ENCODE results near the gene MXI1.
"Not testable (repeated sequence)": the region's sequence is repeated elsewhere in the genome, so short reads cannot be mapped to it uniquely, and the experiment has no call there.

The MXI1 gene

DNA sequence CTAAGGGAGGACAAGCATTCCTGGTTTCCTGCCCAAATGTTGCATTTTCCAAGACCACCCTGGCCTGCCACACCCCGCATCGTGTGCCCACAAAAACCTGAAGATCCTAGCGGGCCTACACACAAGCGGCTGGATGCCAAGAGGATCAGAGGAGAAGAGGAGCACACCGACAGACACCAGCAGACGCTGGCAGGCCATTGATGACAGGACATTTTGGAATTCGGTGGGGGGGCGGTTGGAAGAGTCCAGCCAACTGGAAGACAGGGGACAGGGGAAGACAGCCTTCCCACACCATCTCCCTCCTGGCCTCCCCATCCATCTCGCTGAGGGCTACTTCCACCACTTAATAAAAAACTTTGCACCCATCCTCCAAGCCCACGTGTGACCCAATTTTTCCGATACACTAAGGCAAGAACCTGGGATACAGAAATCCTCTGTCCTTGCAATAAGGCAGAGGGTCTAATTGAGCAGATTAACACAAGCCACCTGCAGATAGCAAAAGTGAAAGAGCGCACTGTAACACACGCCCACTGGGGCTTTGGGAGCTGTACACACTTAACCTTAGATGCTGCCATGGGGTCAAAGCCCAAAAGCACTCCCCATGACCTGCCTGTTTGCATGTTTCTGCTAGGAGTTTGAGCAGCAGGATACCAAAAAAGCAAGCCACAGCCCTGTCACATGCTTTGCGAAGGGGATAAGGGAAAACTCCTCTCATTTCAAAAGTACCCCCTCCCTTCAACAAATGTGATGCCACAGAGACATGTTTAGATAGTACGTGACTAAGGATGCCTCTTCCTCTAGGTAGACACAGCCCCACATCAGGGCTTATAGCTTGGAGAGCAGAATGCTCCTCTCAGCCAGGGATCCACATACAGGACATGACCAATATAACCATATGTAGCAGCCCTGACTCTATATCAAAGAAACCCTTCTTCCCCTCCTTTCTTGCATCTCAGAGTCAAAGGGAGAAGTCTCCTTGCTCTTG, 110.8 kb downstream of the MXI1 start:
- no peak for DNase-seq (ENCODE audit: low spot score)

DNA sequence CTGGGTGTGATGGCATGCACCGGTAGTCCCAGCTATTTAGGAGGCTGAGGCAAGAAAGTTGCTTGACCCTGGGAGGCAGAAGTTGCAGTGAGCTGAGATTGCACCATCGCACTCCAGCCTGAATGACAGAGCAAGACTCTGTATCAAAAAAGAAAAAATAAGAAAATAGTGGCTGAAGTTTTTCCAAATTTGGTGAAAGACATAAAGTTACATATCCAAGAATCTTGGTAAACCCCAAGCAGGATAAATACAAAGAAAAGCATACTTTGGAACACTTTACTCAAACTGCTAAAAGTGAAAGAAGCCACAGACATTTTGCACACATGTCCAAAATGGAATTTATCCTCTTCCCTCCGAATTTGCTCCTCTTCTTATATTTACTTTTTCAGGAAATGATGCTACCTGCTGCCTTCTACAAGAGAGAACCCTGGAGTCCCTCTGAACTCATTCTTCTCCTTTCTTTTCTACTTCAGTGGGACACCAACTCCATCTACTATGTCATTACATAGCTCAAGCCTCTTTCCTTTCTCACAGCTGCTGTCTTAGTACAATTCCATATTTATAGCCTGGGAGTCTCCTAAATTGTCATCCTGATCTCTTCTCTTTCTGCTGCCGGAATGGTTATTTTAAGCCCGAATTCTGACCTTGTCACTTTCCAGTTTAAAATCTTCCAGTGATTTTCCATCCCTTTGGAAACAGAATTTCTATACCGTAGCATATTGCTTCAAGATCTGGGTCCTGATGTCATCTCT, 114.6 kb downstream of the MXI1 start:
- no peak for DNase-seq (ENCODE audit: low spot score)

DNA sequence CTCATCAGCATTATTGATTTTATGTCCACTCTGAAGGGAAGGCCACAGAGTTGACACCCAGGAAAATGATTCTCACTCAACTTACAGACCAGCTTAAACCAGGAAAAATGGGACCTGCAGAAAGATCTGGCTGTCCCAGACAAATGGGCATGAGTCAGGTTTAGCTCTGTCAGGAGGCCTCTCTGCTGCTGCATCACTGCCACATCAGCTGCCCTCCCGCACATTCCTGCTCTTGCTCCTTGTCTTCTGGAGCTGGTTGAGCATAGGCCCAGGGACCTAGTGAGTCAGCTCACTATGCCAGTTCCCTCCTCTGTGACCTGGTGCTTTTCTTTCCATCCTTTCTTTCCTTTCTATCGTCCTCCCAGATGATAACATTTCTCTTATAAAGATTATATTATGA, 116.1 kb downstream of the MXI1 start:
- DNase-seq (ENCODE audit: low spot score) = no peak

DNA sequence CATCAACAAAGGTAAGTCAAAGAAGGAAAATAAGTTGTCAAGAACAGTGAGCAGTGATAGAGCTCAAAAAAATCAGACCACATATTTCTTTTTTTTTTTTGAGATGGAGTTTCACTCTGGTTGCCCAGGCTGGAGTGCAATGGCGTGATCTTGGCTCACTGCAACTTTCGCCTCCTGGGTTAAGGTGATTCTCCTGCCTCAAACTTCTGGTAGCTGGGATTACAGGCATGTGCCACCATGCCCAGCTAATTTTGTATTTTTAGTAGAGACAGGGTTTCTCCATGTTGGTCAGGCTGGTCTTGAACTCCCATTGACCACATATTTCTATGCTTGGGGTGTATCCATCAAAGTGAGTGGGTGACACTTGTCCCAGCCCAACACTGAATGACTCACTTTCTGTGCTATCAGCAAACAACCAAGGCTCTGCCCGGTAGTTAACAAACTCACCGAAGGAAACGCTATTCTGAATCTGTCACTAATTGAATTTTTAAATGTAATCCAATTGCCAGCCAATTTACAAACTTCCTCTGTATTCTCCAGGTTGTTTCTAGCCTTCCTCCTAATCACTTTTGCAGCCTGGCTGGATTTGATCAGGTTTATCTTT, 116.9 kb downstream of the MXI1 start:
- DNase-seq (ENCODE audit: low spot score) = no peak

DNA sequence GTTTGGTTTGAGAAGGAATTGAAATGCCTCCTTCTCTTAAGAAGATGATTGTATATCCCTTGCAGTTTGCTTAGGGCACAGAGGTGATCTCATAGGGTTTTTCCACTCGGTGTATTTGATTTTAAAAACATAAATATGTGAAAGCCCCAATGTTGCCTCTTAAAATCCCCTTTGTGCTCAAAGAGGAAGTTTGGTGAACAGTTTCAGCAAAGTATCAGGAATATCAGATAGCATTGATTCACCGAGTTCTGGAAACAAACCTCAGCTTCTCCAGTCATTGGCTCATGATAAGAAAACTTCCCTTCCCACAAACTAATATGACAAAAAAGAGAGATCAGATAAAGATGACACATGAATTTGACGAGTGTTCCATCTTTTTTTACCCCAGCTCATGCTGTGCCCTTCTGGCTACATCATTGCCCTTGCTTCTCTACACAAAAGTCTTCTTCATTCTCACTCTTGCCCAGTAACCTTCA, 117.4 kb downstream of the MXI1 start:
- no peak for DNase-seq (ENCODE audit: low spot score)

DNA sequence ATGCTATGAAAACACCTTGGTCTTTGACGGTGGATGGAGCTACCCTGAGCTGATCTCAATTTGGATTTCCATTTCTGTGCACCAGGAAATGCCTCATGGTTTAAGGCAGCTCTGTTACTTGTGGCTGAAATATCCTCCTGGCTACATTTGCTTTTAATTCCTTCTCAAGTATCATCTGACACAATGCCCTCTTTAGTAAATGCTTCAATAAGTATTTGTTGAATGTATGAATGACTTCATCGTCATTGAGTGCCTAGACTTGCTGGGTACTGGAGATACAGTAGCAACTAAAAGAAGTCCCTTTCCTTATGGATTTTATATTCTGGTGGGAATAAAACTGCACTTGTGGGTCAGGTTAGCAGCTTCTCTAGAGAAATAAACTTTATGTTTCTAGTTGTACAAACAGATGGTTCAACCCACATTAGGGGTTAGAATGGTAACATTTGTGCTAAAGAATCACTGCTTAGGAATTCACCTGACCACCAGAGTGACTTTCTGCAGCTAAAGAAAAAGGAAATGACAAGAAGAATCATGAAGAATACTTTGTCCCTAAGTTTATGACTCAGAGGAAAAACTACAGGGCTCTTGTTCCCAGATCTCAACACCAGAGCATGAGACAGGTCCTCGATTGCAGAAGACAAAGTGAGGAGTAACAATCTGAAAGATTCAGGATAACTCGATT, 119.1 kb downstream of the MXI1 start:
- DNase-seq (ENCODE audit: low spot score) = no peak

DNA sequence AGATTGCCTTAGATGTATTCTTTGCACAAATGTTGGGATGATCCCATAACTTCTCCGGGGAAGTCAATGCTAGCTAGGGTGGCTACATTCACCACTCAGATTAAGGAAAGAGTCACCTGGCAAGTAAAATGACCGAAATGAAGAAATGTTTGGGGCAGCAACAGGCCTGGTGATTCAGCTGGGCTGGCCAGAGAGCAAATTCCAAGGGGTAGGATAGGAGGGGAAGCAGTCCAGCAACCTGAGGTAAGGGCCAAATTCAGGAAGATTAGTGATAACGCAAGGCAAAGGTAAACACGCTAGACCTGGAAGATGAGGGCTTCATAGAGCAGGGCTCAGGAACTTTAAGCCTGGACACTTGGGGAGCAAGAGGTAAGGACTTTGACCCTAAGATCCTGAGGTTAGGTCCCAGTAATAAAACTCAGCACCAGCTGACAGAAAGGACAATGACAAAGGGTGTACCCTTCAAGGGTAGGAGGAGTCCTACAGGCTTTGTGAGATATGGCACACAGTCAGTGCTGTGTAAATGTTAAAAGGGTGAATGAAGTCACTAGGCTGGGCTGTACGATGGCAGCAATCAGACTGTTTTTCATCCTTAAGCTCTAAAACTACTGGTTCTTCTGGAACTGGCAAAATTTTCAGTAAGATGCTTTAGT, 120.0 kb downstream of the MXI1 start:
- no peak for DNase-seq (ENCODE audit: low spot score)

DNA sequence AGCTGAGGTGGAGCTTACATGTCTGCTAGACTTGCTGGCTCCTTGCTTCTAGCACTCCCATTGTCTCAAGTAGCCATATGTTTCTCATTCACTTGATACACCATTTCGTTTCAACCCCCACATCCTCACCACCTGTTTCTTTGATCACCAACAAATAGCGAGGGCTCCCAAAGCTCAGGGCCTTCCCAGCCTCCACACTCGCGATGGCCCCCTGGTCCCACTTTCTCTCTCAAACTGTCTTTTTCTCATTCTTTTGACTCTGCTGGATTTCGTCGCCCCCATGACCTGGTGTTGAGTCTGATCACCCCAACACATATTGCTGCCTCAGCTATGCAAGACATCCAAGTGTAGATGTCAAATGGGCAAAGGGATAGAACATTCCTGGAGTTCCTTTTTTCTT, 123.3 kb downstream of the MXI1 start:
- DNase-seq (ENCODE audit: low spot score) = no peak

DNA sequence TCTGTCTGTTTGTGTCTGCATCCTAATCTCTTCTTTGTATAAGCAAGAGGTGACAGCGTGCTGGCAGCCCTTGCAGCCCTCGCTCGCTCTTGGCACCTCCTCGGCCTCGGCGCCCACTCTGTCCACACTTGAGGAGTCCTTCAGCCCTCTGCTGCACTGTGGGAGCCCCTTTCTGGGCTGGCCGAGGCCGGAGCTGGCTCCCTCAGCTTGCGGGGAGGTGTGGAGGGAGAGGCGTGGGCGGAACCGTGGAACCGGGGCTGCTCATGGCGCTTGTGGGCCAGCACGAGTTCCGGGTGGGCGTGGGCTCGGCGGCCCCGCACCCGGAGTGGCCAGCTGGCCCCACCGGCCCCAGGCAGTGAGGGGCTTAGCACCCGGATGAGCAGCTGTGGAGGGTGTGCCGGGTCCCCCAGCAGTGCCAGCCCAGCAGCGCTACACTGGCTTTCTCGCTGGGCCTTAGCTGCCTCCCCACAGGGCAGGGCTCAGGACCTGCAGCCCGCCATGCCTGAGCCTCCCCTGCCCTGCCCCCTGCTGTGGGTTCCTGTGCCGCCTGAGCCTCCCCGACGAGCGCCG, 123.9 kb downstream of the MXI1 start:
- DNase-seq (ENCODE audit: low spot score) = not testable (repeated sequence)

DNA sequence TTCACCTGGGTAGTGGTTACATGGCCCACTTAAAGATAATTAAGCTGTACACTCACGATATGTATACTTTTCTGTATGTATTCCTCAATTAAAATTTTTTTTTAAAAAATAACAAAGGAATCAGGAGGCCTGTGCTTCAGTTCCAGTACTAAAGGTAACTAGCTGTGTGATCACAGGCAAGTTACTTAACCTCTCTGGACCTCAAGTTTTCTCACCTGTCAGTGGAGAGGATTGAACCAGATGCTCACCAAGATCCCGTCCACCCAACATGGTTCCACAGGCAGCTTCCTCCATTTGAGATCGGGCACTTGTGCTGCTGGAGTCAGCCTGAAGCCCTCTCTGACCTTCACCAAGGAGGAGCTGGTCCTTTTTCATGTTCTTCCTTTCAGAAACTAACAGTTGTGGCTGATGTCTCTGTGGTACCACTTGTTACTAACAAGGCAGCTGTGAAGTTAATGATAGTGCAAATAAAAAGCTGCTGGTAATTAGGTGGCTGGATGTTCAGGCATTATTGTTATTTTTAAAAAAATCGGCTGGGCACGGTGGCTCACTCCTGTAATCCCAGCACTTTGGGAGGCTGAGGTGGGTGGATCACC, 126.8 kb downstream of the MXI1 start:
- DNase-seq (ENCODE audit: low spot score) = no peak

DNA sequence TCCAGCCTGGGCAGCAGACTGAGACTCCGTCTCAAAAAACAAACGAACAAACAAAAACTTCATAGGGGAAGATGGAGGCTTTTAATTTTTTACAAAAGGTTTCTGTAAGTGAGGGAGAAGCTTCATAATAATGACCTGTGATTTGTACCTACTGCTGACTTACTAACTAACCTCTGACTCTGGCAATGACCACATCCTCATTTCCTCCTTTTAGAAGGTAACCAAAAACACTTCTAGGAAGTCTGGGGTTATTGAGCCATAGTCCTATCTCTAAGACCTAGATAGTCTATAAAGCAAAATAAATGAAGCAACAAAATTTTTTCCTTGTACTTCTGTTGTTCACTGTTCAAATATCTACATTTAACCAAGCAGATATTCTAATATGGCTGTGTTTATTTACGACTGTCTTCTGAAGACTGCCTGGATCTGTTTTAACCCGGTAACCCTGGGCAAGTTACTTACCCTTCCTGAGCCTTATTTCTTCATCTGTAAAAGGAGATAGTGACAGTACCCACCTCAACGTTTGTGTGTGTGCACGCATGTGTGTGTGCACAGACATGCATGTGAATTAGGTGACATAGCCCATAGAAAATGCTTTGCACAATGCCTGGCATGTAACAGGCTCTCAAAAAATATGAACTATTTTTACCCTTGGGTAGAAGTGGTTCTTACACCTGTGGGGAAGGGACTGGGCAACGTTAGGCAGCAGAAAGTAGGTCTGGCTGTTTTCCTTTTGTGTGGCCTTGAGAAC, 128.1 kb downstream of the MXI1 start:
- DNase-seq (ENCODE audit: low spot score) = no peak

DNA sequence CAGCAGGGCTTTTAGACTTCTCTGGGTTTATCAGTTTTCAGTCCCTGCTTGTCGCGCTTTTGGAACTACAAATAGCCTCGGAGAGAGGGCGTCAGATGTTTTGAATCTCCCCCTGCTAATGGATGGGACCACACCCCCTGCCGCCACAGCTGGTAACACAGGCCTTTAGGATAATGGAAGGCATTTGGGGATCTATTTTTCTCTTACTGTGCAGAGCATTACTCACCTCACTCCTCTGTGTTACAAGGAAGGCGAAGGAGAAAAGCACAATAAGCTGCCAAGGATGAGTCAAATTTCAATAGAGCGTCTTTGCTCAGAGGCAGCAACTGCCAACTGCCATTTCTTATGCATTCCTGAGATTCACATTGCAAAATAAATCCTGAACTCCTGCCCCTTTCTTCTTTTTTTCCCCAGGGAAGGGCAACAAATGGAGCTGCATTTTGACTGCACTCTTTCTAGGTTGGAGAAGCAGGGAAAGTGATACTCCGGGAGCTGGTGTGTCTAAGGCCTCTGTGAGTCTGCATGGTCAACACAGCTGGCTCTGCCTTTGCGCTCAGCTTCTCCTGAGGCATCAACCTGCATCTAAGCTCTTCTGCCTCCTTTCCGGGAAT, 128.8 kb downstream of the MXI1 start:
- peak; percentile 52 for DNase-seq (ENCODE audit: low spot score)
